ENCODE measurements around the gene IL1F10. TPM values are rescaled to one million over a fixed set of nuclear protein-coding genes. Genes with fewer than 3 reads are reported as not detected.

The IL1F10 gene
- total and polyA plus RNA-seq, 2 of the 13 experiments (the other 11 are each of a cell fraction or from before 2014, with no cell fraction given) = not detected

- ATAC-seq = peak; percentile 99
- H2AFZ ChIP-seq (ENCODE audit: low read length) = no peak overlapping the region
- peaks cover 0 to 4% of the 10 kb centered on the region in 2 experiments; a peak in 1 of 5 replicates for H3K27me3 ChIP-seq (ENCODE audit: control insufficient read depth in 1 of 2, insufficient read depth in 2 of 2, low read length in 2 of 2)
- peak; percentile 92 for FAIRE-seq
- H3K4me1 ChIP-seq (ENCODE audit: insufficient read depth, low read length) = peaks cover 38% of the 10 kb centered on the region
- no peaks in the 10 kb centered on the region; the same call in 1 of the 2 replicates for H3K9me3 ChIP-seq (ENCODE audit: low read length)
- H3K79me2 ChIP-seq (ENCODE audit: insufficient read depth, low read length) = no peaks in the 10 kb centered on the region
- no peaks in the 10 kb centered on the region for H4K20me1 ChIP-seq (ENCODE audit: insufficient read depth, low read length)
- intact Hi-C loops (cut with micrococcal nuclease; ENCODE audit: unreplicated experiment) (loop anchor here (1.0 kb wide), 1 partner anchor 39 kb away; the partner anchor contains the start of gene IL1RN), in situ Hi-C loops (cut with HindIII; ENCODE audit: extremely low pct_ligation_motif_present, low pct_unique_long_range_greater_than_20kb) (loop anchor here (10.0 kb wide), 1 partner anchor 286 kb away; no protein-coding TSS in a partner anchor)
- ChIA-PET POLR2A (interaction anchor here (0.6 to 6.5 kb wide), 19 partner anchors 8 to 504 kb away, joined by 3 to 45 read pairs (median 4); partner anchors contain the start of genes CHCHD5, IL1RN and PSD4), CTCF (ENCODE audit: low intra/inter-chr PET ratio, low total read pairs) (no interaction called here)
- H3K4me2 ChIP-seq (ENCODE audit: low read depth, low read length) = peak overlapping the region; percentile 34
- H3K9ac ChIP-seq (ENCODE audit: insufficient read depth, low read depth, low read length) = no peak overlapping the region
- H3K27ac ChIP-seq (ENCODE audit: extremely low read length, insufficient read depth, low read length) = peak overlapping the region; percentile 14
- DNase-seq (ENCODE audit: low spot score) = peak; percentile 85
- BruUV-seq (replicated peaks) = no TSS peak
- H3K4me3 ChIP-seq (replicated peaks in 1 of 3; ENCODE audit: insufficient read depth in 1 of 3, low read depth in 2 of 3, low read length in 3 of 3) = peak overlapping the region in 1 of 3 experiments; percentile 1; a peak in 1 of 6 replicates
- no peaks in the 10 kb centered on the region for H3K36me3 ChIP-seq (replicated peaks in 1 of 2; ENCODE audit: control insufficient read depth in 1 of 2, insufficient read depth in 2 of 2, low read length in 2 of 2)
- TF ChIP-seq ZNF337 (CRISPR knock-in tag; IDR thresholded peaks at IDR 0.05; ENCODE audit: borderline replicate concordance, low read depth) (no peak), HES4 (CRISPR knock-in tag; IDR thresholded peaks at IDR 0.05; ENCODE audit: borderline replicate concordance) (no peak), ZNF891 (CRISPR knock-in tag; IDR thresholded peaks at IDR 0.05) (no peak), ZMAT3 (CRISPR knock-in tag; conservative IDR thresholded peaks at IDR 0.05) (no peak), POGK (CRISPR knock-in tag; conservative IDR thresholded peaks at IDR 0.05) (peak; percentile 77), JARID2 (CRISPR knock-in tag; IDR thresholded peaks at IDR 0.05; ENCODE audit: insufficient replicate concordance) (no peak), GABPA (IDR thresholded peaks at IDR 0.05; ENCODE audit: low read depth, low read length) (no peak), GABPA (CRISPR knock-in tag; IDR thresholded peaks at IDR 0.05; ENCODE audit: low read depth) (no peak), SALL2 (CRISPR knock-in tag; IDR thresholded peaks at IDR 0.05) (no peak), E2F5 (CRISPR knock-in tag; conservative IDR thresholded peaks at IDR 0.05) (no peak), ATF6 (CRISPR knock-in tag; conservative IDR thresholded peaks at IDR 0.05) (no peak), JUN (CRISPR knock-in tag; IDR thresholded peaks at IDR 0.05) (no peak), DPF2 (CRISPR knock-in tag; IDR thresholded peaks at IDR 0.05; ENCODE audit: borderline replicate concordance, low read depth) (peak; percentile 59; the same call in 1 of the 2 replicates), ZNF367 (CRISPR knock-in tag; IDR thresholded peaks at IDR 0.05; ENCODE audit: borderline replicate concordance) (no peak), ZNF354B (CRISPR knock-in tag; IDR thresholded peaks at IDR 0.05) (no peak), RBAK (CRISPR knock-in tag; IDR thresholded peaks at IDR 0.05) (no peak), MAFF (IDR thresholded peaks at IDR 0.05; ENCODE audit: low read depth, low read length) (no peak), THAP11 (CRISPR knock-in tag; IDR thresholded peaks at IDR 0.05) (peak; percentile 28; the same call in 1 of the 2 replicates), KAT7 (CRISPR knock-in tag; IDR thresholded peaks at IDR 0.05; ENCODE audit: borderline replicate concordance) (no peak), HOXA7 (CRISPR knock-in tag; IDR thresholded peaks at IDR 0.05) (no peak), EZH2 (conservative IDR thresholded peaks at IDR 0.05; ENCODE audit: low read depth, low read length) (no peak)
Measured at GRCh38 chr2:113088213-113088992, 20.6 kb downstream of the IL1F10 start.

Measured in HepG2 (cell line).